ENCODE measurements around the gene OVCA2.

- no peak for TF ChIP-seq CTCF (conservative IDR thresholded peaks at IDR 0.05)
- TF ChIP-seq EZH2 (IDR thresholded peaks at IDR 0.05; ENCODE audit: low read depth), result no peak
Observed at GRCh38 chr17:2023256-2023655, 18.6 kb upstream of the OVCA2 start.

Data from PC-9 (cell line).